ENCODE results near the gene EPC2.
"Not testable (repeated sequence)": the region's sequence is repeated elsewhere in the genome, so short reads cannot be mapped to it uniquely, and the experiment has no call there.

EPC2 gene

DNA sequence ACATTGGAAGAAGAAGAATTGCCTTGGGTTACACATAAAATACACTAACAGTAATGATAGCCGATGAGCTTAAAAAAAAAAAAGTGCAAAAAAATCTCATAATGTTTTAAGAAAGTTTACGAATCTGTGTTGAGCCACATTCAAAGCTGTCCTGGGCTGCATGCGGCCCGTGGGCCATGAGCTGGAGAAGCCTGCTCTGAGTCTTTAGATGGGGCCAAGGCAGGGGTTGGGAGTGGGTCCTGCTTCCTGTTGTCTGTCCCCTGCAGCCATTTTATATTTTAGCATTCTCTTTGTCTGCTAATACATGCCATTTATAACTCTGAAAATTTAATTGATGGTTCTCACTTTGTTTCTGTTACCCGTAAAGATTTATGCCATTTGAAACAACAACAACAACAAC lies 93.2 kb downstream of the EPC2 start:
- no peak for DNase-seq

DNA sequence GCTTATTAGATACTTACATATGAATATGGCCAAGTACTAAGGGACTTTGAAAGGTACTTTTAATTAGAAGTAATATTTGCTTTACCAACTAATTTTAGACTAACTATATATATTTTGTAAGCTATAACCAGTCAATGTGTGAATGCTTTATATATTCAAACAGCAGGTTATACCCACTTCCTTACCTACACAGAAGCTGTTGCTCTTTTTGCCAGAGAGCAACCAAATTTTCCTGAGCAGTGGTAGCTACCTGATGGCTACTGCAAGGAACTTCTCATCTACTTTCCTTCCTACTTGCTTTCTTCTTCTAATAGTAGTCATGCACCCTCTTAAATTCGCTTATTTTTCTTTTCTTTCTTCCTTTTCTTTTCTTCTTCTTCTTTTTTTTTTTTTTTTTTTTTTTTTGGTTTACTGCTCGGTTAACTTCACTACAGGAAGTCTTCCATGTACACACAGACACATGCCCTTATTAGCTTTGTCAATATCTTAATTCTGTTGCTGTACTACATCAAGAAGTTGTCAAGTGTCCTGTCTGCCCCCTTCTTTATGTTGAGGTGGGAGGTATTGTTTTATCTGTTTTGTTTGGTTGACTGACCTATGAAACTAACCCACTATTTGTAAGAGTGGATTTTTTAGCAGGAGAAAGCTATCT lies 95.0 kb downstream of the EPC2 start:
- no peak for DNase-seq

DNA sequence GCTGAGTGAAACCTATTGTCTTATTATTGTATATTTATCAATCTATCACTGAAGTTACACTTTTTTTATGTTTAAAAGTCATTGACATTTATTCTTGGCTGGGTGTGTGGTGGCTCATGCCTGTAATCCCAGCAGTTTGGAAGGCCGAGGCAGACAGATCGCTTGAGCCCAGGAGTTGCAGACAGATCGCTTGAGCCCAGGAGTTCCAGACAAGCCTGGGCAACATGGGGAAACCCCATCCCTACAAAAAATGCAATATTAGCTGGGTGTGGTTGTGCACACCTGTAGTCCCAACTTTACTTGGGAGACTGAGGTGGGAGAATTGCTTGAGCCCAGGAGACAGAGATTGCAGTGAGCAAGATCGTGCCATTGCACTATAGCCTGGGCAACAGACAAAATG lies 97.8 kb downstream of the EPC2 start:
- DNase-seq = no peak

DNA sequence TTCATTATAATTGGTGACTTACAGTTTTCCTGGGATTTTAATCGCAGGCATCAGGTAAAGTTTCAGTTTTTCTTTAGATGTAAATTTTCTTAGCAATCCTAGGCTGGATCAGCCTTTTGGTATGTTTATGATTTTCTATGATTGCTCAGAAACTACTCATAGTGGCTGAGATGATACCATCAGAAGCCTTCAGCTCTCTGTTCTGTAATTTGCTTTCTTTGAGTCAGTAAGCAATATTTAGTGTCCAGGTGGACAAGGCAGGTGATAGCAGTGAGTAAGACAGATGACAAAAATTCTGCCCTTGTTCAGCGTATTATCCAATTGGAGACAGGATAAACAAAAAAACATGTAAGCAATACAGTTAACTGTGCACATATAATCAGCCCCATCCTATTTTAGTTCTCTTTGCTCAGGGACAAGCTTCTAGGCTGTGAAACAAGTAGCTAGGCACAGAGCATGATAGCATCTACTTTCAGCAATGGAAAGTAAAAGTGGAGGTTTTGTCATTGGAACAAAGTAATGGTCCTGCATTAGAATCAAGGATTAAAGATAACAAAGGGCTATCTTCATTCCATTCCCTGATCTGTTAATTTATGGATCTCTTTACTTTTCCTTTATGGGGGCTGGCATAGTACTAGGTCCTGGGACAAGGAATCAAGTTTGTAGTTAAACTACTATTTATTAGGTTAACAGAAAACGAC lies 100.8 kb downstream of the EPC2 start:
- DNase-seq = no peak

DNA sequence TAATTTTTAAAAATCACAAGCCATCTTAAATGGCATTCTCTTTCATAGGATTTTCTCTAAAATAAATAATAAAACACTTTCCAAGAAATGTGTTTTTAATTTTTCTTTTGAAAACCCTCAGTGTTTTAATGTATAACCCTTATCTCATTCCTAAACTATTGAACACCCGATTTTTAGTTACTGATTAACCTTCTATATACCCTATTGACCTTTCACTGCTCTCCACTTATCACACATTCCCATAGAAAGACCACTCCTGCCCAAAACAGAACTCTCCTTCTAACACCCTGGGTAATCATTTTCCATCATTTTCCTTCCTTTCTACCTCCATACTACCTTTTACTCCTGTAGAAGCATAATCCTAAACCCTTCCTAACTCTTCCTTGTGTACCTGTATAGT lies 102.4 kb downstream of the EPC2 start:
- no peak for DNase-seq

DNA sequence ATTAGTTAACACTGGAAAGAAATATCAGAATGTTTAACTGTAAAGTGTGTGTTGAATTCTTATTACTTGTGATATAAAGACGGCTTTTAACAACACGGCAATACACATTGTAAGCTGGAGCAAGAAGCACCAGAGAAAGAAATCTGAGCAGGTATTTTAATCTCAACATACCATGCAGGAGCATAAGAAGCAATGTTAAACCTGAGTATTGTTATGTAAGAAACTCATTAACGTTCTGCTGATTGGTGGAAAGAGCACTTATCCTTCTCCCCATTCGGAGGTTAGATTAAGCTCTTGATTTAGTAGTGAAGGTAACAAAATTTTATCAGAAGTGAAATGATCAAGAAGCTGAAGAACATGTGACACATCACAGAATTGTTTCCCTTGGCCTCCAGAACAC lies 107.4 kb downstream of the EPC2 start:
- no peak for DNase-seq

DNA sequence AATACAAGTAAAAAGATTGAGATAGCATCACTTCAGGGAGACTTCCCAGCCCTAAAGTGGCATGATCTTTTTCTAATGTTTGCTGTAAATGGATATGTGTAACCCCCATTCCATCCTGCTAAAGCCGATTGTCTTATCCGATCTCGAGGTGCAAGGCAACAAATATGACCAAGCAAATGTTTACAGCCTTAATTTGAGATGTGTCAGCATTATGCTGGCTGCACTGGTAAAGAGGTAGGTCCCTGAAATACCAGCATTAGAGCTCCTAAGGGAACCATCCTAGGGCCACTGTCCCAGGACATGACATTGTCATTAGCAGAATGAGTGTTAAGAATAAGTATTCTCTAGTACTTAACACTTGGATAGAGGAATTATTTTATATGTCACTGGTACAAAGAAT lies 108.4 kb downstream of the EPC2 start:
- no peak for DNase-seq

DNA sequence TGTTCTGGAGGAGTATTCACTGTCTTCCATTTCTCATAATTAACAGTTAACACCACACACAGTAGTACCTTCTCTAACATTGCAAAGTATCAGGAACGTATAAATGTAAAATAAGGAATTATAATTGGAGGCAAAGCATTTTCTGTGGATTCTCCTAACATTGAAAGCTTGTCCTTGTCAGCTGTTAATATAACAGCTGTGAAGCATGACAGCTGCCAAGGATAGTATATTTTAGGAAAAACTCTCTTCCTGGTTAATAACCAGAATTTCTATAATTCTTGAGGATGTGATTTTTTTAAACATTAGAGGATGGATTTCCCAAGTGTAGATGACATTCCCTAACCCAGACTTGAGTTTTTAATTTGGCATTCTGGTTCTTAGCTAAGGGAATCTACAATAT lies 110.3 kb downstream of the EPC2 start:
- DNase-seq = no peak

DNA sequence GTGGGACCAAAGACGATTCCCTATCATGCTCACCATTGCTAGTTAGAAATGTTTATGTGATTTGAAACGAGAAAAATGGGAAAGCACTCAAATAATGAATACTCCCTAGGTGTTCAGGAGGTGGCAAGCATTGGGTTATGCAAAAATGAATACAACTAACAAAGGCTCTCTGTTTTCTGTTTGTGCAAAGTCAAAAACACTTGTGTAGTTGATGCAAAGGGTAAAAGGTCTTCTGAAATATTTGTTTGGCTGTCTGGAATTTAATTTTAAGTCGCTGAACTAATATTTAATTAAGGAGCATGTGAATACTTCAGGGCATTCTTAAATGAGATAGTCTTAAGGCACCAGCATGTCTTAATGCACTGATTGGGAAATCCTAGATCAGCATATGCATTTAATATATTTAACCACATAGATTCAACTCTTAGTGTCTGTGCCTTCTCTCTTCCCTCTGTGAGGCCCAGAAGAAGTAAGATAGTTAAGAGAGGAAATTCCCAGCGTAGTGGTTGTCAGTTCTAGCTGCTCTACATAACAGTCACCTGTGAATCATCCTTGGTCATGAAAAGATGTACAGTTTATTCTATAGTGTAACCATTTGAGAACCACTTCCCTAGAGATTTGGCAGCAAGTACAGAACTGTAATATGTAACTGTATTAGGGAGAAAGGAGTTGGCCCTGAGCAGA lies 111.9 kb downstream of the EPC2 start:
- DNase-seq = no peak

DNA sequence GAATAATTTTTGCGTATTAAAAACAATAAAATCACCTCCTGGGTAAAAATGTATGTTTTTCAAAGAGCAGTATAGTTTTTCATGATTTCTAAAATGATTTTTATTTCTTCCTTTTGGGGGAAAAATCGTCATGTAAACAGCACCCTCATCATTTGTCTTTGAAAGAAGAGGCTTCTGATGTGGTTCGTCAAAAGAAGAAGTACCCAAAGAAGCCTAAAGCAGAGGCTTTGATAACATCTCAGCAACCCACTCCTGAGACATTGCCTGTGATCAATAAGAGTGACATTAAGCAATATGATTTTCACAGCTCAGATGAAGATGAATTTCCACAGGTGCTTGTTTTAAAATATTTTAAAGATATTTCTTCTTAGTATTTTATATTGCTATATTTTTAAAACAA lies 120.3 kb downstream of the EPC2 start:
- DNase-seq = no peak

DNA sequence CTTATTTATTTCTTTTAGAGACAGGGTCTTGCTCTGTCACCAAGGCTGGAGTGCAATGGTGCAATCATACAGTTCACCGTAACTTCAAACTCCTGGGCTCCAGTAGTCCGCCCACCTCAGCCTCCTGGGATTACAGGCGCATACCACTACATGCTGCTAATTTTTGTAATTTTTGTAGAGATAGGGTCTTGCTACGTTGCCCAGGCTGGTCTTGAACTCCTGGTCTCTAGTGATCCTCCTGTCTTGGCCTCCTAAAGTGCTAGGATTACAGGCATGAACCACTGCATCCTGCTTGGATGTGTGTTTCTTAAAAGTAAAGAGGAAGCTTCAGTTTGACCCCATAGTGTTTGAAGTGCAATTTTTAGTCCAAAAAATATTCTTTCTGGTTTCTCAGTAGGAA lies 125.5 kb downstream of the EPC2 start:
- DNase-seq = no peak

DNA sequence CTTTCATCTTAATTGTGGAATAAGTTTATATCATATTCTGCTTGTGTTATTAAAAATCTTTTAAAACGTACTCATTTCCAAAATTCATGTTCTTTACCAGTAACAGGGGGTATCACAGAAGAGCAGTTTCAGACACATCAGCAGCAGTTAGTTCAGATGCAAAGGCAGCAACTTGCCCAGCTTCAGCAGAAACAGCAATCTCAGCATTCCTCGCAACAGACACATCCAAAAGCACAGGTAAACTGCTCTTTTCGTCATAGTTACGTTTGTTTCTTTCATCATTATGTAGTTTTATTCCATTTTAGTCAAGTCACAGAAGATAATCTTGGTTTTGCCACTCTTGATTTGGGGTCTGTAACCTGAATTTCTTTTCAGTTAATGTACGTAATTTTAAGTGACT lies 137.0 kb downstream of the EPC2 start:
- no peak for DNase-seq

DNA sequence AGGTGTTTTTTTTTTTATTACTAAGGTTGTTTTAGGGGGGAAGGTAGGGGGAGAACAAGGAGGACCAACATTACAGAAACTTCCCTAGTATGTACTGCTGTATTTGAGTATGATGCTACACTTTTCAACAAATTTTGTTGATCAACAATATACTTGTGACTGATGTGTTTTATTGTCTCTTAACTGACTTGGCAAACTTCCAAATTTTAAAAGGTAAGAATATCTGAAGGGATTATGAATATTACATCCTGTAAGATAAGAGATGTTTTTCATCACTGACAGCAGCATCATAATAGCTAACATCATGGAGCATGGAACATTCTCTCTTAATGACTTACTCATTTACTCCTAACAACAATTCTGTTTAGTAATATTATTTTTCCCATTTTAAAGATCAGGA lies 144.5 kb downstream of the EPC2 start:
- no peak for DNase-seq

DNA sequence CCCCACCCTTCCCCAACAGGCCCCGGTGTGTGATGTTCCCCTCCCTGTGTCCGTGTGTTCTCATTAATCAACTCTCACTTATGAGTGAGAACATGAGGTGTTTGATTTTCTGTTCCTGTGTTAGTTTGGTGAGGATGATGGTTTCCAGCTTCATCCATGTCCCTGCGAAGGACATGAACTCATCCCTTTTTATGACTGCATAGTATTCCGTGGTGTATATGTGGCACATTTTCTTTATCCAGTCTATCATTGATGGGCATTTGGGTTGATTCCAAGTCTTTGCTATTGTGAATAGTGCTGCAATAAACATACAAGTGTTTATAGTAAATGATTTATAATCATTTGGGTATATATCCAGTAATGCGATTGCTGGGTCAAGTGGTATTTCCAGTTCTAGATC lies 145.6 kb downstream of the EPC2 start:
- not testable (repeated sequence) for DNase-seq

DNA sequence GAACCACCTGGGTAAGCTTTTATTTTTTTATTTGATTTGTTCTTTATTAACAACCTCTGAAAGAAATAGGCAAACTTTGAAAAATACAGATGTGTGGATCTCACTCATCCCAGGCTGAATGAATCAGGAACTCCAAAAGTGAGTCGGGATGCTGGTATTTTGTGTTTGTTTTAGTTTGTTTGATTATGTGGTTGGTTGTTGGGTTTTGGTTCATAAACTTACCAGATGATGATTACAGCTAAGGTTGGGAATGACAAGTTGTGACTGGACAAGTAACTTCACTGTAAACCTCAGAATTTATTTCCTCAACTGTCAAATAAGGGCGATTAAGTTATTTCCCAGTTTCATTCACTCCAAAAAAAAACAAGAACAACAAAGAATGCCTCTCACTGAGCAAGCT lies 150.0 kb downstream of the EPC2 start:
- no peak for DNase-seq

DNA sequence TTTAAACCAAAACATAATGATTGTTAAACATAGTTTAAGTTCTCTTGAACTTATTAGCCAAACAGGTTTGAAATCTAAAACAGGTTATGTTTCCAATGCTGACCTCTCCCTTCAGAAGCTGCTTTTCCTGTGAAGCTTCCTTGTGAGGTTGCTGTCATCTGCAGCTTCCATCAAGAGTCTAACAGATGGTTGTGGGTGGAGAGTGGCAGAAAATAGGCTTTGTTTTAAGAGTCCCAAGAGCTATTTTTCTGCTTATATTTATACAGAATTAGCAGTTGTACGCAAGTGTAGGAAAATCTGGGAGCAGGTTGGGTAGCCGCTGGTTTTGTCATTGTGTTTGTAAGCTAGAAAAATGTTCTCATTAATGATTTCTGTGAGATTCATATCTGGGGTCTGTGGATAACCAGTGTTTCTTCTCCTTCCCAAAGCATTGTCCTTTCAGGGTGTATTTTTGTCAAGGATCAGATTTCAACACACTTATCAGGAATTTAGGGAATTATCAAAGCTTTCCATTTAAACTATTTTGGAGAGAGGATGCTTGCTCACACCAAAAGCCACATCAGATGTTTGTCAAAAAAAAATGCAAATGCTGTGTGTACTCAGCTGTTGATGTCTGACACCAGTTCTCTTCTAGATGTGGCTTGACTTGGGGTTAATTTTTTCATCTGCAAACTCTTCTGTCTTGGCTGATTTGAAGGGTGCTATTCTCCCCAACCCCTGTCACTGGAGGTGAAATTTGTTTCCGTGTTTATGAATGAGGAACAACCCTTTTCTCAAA lies 152.4 kb downstream of the EPC2 start:
- peak; percentile 40 for DNase-seq

DNA sequence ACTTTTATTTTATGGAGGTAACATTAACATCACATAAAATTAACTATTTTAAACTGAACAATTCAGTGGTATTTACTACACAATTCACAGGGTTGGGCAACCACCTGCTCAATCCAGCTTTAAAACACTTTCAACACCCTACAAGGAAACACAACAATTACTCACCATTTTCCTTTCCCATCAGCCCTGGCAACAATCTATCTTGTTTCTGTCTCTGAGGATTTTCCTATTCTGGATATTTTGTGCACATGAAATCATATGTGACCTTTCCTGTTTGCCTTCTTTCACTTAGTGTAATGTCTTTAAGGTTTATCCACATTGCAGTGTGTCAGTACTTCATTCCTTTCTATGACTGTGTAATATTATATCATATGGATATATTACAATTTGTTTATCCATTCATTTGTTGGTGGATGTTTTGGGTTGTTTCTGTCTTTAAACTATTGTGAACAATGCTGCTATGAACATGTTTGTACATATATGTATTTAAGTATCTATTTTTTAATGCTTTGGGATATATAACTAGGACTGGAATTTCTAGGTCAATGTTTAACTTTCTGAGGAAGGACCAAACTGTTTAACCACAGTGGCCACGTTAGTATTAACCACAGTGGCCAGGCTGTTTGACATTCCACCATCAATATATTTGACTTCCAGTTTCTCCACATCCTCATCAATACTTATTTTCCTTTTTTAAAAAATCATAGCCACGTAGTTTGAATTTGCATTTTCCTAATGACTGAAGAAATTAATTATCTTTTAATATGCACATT lies 158.1 kb downstream of the EPC2 start:
- DNase-seq = no peak

DNA sequence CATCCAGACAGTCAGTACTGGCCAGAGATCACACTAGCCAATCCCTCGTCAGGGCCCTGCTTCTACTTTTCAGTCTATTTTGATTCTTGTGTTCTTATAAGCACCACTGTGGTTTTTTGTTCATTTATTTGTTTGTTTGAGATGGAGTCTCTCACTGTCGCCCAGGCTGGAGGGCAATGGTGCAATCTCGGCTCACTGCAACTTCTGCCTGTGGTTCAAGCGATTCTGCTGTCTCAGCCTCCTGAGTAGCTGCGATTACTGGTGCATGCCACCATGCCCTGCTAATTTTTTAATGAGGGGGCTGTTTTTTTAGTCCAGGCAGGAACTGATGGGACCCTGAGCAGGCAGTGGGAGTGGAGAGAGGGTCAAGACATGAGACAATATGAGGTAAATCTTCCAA lies 165.5 kb downstream of the EPC2 start:
- DNase-seq = no peak

DNA sequence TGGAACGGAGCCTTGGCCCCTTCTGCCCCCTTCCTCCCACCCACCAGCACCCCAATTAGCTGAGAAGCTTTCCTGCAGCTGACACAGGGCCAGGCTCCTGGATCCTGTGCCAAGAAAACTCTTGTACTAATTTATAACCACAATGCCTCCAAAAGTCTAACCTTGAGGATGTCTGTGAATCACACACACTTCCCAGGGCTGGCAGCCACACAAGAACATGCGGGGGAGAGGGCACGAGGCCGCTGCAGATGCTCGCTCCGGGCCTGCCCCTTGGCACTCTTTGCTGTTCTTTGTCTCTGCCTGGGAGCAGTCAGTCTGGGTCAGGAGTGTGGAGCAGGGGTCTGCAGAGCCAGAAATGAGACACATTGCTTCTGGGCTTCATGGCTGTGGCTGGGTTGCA lies 167.8 kb downstream of the EPC2 start:
- DNase-seq = no peak

DNA sequence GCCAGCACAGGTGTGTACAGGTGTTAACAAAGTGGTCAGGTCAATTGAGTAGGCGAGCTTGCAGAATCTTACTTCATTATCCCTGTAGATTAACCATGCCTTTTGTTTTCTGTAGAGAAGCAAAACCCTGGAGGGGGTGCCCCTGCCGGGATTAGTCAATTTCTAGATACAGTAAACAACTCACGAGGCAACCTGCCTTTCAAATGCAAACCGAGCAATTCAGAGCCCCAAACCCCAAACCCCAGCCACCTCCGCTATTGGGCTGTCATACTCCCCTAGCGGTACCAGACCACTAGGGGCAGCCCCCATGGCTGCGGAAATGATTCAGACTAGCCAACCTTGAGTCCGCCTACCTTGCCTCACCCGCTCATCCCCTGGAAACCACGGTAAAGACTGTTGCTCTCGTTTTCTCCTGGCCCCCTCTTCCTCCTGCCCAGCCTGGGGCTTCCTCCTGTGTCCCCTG lies 169.1 kb downstream of the EPC2 start:
- no peak for DNase-seq

DNA sequence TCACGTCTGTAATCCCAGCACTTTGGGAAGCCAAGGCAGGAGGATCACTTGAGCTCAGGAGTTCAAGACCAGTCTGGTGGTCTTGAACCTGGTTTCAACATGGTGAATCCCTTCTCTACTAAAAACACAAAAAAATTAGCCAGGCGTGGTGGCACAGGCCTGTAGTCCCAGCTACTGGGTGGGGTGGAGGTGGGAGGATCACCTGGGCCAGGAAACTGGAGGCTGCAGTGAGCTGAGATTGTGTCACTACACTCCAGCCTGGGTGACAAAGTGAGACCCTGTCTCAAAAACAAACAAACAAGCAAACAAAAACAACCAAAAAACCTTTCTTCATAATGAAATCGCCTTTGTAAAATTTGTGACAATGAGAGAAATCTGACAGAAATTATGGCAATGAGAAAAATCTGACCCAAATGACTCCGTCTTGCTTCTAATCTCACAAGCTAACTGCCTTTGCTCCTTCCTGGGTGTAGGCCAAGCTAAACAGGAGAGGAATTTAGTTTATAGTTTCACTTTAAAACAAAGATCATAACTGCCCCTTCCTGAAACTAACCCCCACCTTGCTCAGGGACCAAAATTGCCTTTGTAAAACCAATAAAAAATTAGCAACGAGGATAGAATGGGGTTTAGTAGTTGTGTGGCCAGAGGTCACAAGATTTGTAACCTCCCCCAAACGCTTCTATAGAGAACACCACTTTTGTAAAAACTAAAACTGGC lies 169.8 kb downstream of the EPC2 start:
- no peak for DNase-seq

DNA sequence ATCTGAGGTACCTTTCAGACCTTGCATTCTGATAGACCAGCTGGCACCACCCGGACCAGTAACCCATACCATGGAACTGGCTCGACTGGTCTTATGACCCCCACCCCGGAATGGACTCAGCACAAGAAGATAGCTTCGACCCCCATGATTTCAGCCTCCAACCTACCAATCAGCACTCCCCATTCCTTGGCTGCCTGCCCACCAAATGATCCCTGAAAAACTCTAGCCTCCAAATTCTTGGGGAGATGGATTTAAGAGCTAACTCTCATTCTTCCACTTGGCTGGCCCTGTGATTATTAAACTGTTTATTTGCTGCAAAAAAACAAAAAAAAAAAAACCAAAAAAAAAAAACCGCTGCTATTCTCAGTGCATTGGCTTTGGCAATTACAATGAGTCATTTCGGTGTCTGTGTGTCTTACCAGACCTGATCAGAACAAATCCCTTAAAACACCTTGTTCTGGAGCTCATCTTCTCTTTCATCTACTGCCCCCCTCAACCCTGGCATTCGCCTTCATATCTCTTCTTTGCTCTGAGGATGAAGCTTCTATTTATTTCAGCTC lies 170.4 kb downstream of the EPC2 start:
- no peak for DNase-seq
